HUES6 (cell line): ENCODE measurements around the gene RRP8.

Experiments
- H3K27ac ChIP-seq: 2 replicates; pipeline ENCODE4 v1.7.0; 2013; ENCODE audit warnings: low read depth, mild to moderate bottlenecking, low read length, inconsistent platforms
- H3K27me3 ChIP-seq: 2 replicates; pipeline ENCODE4 v1.6.1; 2013; ENCODE audit warnings: low read length; ENCODE audit not compliant: control insufficient read depth, insufficient read depth
- H3K36me3 ChIP-seq: 2 replicates; pipeline ENCODE4 v1.6.1; 2013; ENCODE audit warnings: low read length; ENCODE audit not compliant: control insufficient read depth, insufficient read depth
- H3K4me1 ChIP-seq: 2 replicates; pipeline ENCODE4 v1.6.1; 2013; ENCODE audit warnings: low read length; ENCODE audit not compliant: control insufficient read depth, insufficient read depth
- H3K4me3 ChIP-seq: 2 replicates; pipeline ENCODE4 v1.5.1; 2013; ENCODE audit warnings: low read depth, low read length
- H3K9ac ChIP-seq: one replicate; pipeline ENCODE4 v1.6.1; 2013; ENCODE audit warnings: mild to moderate bottlenecking, low read length
- H3K9me3 ChIP-seq: 2 replicates; pipeline ENCODE4 v1.6.1; 2013; ENCODE audit warnings: low read depth, low read length; ENCODE audit not compliant: control insufficient read depth, insufficient read depth

RRP8 gene

GRCh38 chr11:6603287-6604080 is at the start of gene RRP8, which contains the start of gene ILK:
Gene RRP8 (minus strand): TSS chr11:6603616. CDS start chr11:6603502, 114 bp downstream.
Gene ILK (plus strand): TSS chr11:6603774. CDS start chr11:6604272, 498 bp downstream.
- H3K27ac ChIP-seq = peak within 1 kb of the TSS; percentile 65; the same call in 1 of the 2 replicates
- peak within 1 kb of the TSS; percentile 96 for H3K9ac ChIP-seq
- H3K4me3 ChIP-seq = peak within 1 kb of the TSS; percentile 86
- no peaks in the 10 kb centered on the region for H3K27me3 ChIP-seq
- peaks cover 27% of the 10 kb centered on the region for H3K4me1 ChIP-seq
- peaks cover 44% of the 10 kb centered on the region for H3K36me3 ChIP-seq
- H3K9me3 ChIP-seq = no peaks in the 10 kb centered on the region

- H3K9me3 ChIP-seq = no peaks in the 10 kb centered on the region
- H3K4me1 ChIP-seq = peaks cover 11% of the 10 kb centered on the region; the same call in 1 of the 2 replicates
- H3K9ac ChIP-seq = no peak overlapping the region
- H3K27ac ChIP-seq = no peak overlapping the region
- no peak overlapping the region for H3K4me3 ChIP-seq
- H3K27me3 ChIP-seq = peaks cover 57% of the 10 kb centered on the region
- H3K36me3 ChIP-seq = no peaks in the 10 kb centered on the region
Observed at GRCh38 chr11:6653097-6653496, 49.7 kb upstream of the RRP8 start.

GRCh38 chr11:6652182-6652581 is 48.8 kb upstream of the RRP8 start:
- Histone ChIP-seq H3K27ac (no peak overlapping the region), H3K9me3 (no peaks in the 10 kb centered on the region), H3K9ac (no peak overlapping the region), H3K4me1 (peaks cover 16% of the 10 kb centered on the region; the same call in 1 of the 2 replicates), H3K4me3 (no peak overlapping the region), H3K36me3 (no peaks in the 10 kb centered on the region), H3K27me3 (peaks cover 48% of the 10 kb centered on the region)

GRCh38 chr11:6650980-6651379 is 47.6 kb upstream of the RRP8 start:
- no peak overlapping the region for H3K4me3 ChIP-seq
- no peak overlapping the region for H3K9ac ChIP-seq
- H3K36me3 ChIP-seq = no peaks in the 10 kb centered on the region
- peaks cover 36% of the 10 kb centered on the region for H3K27me3 ChIP-seq
- H3K4me1 ChIP-seq = peaks cover 18% of the 10 kb centered on the region
- no peaks in the 10 kb centered on the region for H3K9me3 ChIP-seq
- no peak overlapping the region for H3K27ac ChIP-seq

GRCh38 chr11:6650104-6650503 is 46.7 kb upstream of the RRP8 start:
- Histone ChIP-seq H3K4me3 (no peak overlapping the region), H3K27me3 (peaks cover 33% of the 10 kb centered on the region), H3K9me3 (no peaks in the 10 kb centered on the region), H3K9ac (no peak overlapping the region), H3K4me1 (peaks cover 18% of the 10 kb centered on the region), H3K36me3 (no peaks in the 10 kb centered on the region), H3K27ac (no peak overlapping the region)

- Histone ChIP-seq H3K4me3 (no peak overlapping the region), H3K4me1 (peaks cover 18% of the 10 kb centered on the region), H3K27ac (no peak overlapping the region), H3K36me3 (no peaks in the 10 kb centered on the region), H3K9me3 (no peaks in the 10 kb centered on the region), H3K9ac (no peak overlapping the region), H3K27me3 (peaks cover 18% of the 10 kb centered on the region)
Observed at GRCh38 chr11:6648501-6648900, 45.1 kb upstream of the RRP8 start.

- Histone ChIP-seq H3K4me3 (no peak overlapping the region), H3K27me3 (peaks cover 13% of the 10 kb centered on the region), H3K9ac (no peak overlapping the region), H3K9me3 (no peaks in the 10 kb centered on the region), H3K4me1 (peaks cover 18% of the 10 kb centered on the region), H3K36me3 (no peaks in the 10 kb centered on the region), H3K27ac (no peak overlapping the region)
Observed at GRCh38 chr11:6647836-6648235, 44.4 kb upstream of the RRP8 start.

GRCh38 chr11:6646918-6647679 is 43.7 kb upstream of the RRP8 start:
- H3K4me3 ChIP-seq = no peak overlapping the region
- H3K9ac ChIP-seq = no peak overlapping the region
- H3K36me3 ChIP-seq = no peaks in the 10 kb centered on the region
- H3K27me3 ChIP-seq = peaks cover 8% of the 10 kb centered on the region; the same call in 1 of the 2 replicates
- H3K27ac ChIP-seq = no peak overlapping the region
- H3K4me1 ChIP-seq = peaks cover 18% of the 10 kb centered on the region
- no peaks in the 10 kb centered on the region for H3K9me3 ChIP-seq

GRCh38 chr11:6646576-6646917 is 43.1 kb upstream of the RRP8 start:
- no peaks in the 10 kb centered on the region for H3K9me3 ChIP-seq
- H3K4me1 ChIP-seq = peaks cover 18% of the 10 kb centered on the region
- no peak overlapping the region for H3K4me3 ChIP-seq
- no peak overlapping the region for H3K27ac ChIP-seq
- H3K9ac ChIP-seq = no peak overlapping the region
- no peaks in the 10 kb centered on the region for H3K36me3 ChIP-seq
- peaks cover 8% of the 10 kb centered on the region; the same call in 1 of the 2 replicates for H3K27me3 ChIP-seq

GRCh38 chr11:6646071-6646470 is 42.7 kb upstream of the RRP8 start:
- no peak overlapping the region for H3K4me3 ChIP-seq
- no peak overlapping the region for H3K27ac ChIP-seq
- H3K36me3 ChIP-seq = no peaks in the 10 kb centered on the region
- no peaks in the 10 kb centered on the region for H3K9me3 ChIP-seq
- peaks cover 18% of the 10 kb centered on the region for H3K4me1 ChIP-seq
- H3K27me3 ChIP-seq = peaks cover 7% of the 10 kb centered on the region; the same call in 1 of the 2 replicates
- H3K9ac ChIP-seq = no peak overlapping the region

GRCh38 chr11:6642957-6643356 is 39.5 kb upstream of the RRP8 start:
- Histone ChIP-seq H3K27ac (no peak overlapping the region), H3K27me3 (no peaks in the 10 kb centered on the region), H3K4me3 (no peak overlapping the region), H3K36me3 (no peaks in the 10 kb centered on the region), H3K9ac (no peak overlapping the region), H3K4me1 (peaks cover 18% of the 10 kb centered on the region), H3K9me3 (no peaks in the 10 kb centered on the region)
